HCT116 (cell line): ENCODE results near the gene TOM1. TPM values are rescaled to one million over a fixed set of nuclear protein-coding genes. Genes with fewer than 3 reads are reported as not detected.

Experiments
- ATAC-seq: fragments of 200-7000 bp; cut with Tn5 transposase; 2 replicates; pipeline ENCODE4 v1.9.1; 2020; ENCODE audit warnings: mild to moderate bottlenecking, moderate library complexity
- BruUV-seq: library from RNA; stranded (reverse); fragments of 400-500 nt; replicated peaks from 2 replicates; lab custom pipeline; 2021; lab: Mats Ljungman, UMichigan
- CTCF ChIA-PET: fragments of 300-600 bp; sonication (Branson Sonifier 250); formaldehyde crosslinking; loops from one replicate; lab custom pipeline; 2021; ENCODE audit warnings: antibody characterized with exemption; lab: Charles Lee
- POLR2A ChIA-PET: fragments of 300-600, 350-600 bp; sonication (Branson Sonifier 250); formaldehyde crosslinking; loops from one replicate; lab custom pipeline; 2021; ENCODE audit warnings: antibody characterized with exemption; lab: Charles Lee
- RAD21 ChIA-PET, 2 experiments: fragments of 300-600 bp; sonication (Branson Sonifier 250); formaldehyde crosslinking; loops; one replicate each; lab custom pipeline; 2023; ENCODE audit warnings: low total read pairs in 2 of 2; ENCODE audit not compliant: uncharacterized antibody in 2 of 2, unreplicated experiment in 2 of 2, low non-redundant PET in 1 of 2; lab: Charles Lee
- DNase-seq: peaks from one replicate; pipeline ENCODE4 v3.0.0-alpha.2; 2010; ENCODE audit warnings: low read depth, low spot score
- H2AFZ ChIP-seq: fragments of 200-600 bp; shearing (Covaris generic), sonication (generic); 2 replicates; pipeline ENCODE4 v1.6.1; 2017; ENCODE audit warnings: low read depth, mixed run types, mixed read lengths, antibody characterized with exemption, low read length; ENCODE audit not compliant: poor library complexity, severe bottlenecking
- H3K27ac ChIP-seq: 2 replicates; pipeline ENCODE4 v1.5.1; 2012; ENCODE audit warnings: low read depth, low read length
- H3K27me3 ChIP-seq: fragments of 200-600 bp; sonication (generic); 2 replicates; pipeline ENCODE4 v1.6.1; 2016; ENCODE audit warnings: mixed run types, low read length, mixed read lengths; ENCODE audit not compliant: insufficient read depth
- H3K36me3 ChIP-seq, 2 experiments: fragments of 200-500 bp in 1 of 2; fragments of 200-600 bp in 1 of 2; sonication (Bioruptor generic) in 1 of 2; sonication (generic) in 1 of 2; 2 replicates each; pipeline versions ENCODE4 v1.5.1 to v1.6.1; 2014 to 2016; ENCODE audit warnings: low read length in 2 of 2, inconsistent platforms in 1 of 2, mixed read lengths in 1 of 2, mixed run types in 1 of 2; ENCODE audit not compliant: insufficient read depth in 2 of 2, control insufficient read depth in 1 of 2
- H3K4me1 ChIP-seq, 2 experiments: fragments of 200-600 bp in 1 of 2; sonication (generic) in 1 of 2; 2 replicates each; pipeline versions ENCODE4 v1.5.1 to v1.6.1; 2012 to 2017; ENCODE audit warnings: low read length in 2 of 2, inconsistent platforms in 1 of 2, mild to moderate bottlenecking in 1 of 2, mixed read lengths in 1 of 2, mixed run types in 1 of 2, moderate library complexity in 1 of 2; ENCODE audit not compliant: insufficient read depth in 2 of 2, control insufficient read depth in 1 of 2
- H3K4me2 ChIP-seq: fragments of 200-600 bp; sonication (generic); 2 replicates; pipeline ENCODE4 v1.6.1; 2017; ENCODE audit warnings: mixed run types, low read length, mixed read lengths
- H3K4me3 ChIP-seq, 2 experiments: fragments of 200-600 bp in 1 of 2; sonication (generic) in 1 of 2; replicated peaks in 1 of 2; 2 replicates each; pipeline ENCODE4 v1.5.1; 2011 to 2016; ENCODE audit warnings: low read length in 2 of 2, control low read depth in 1 of 2, low read depth in 1 of 2, mild to moderate bottlenecking in 1 of 2, mixed read lengths in 1 of 2, mixed run types in 1 of 2
- H3K79me2 ChIP-seq: fragments of 200-600 bp; sonication (generic); 2 replicates; pipeline ENCODE4 v1.6.1; 2017; ENCODE audit warnings: mild to moderate bottlenecking, mixed run types, low read length, moderate library complexity, mixed read lengths; ENCODE audit not compliant: insufficient read depth
- H3K9ac ChIP-seq: fragments of 200-600 bp; sonication (generic); 2 replicates; pipeline ENCODE4 v1.6.1; 2016; ENCODE audit warnings: low read length, mixed read lengths
- H3K9me2 ChIP-seq: fragments of 200-600 bp; sonication (generic), shearing (Covaris generic); 2 replicates; pipeline ENCODE4 v1.6.1; 2017; ENCODE audit warnings: mixed run types, mild to moderate bottlenecking, moderate library complexity; ENCODE audit not compliant: insufficient read depth
- H3K9me3 ChIP-seq, 2 experiments: fragments of 200-500 bp in 1 of 2; fragments of 200-600 bp in 1 of 2; sonication (Bioruptor generic) in 1 of 2; sonication (generic) in 1 of 2; 2 replicates each; pipeline ENCODE4 v1.6.1; 2014 to 2017; ENCODE audit warnings: low read length in 2 of 2, mixed read lengths in 2 of 2, inconsistent platforms in 1 of 2, low read depth in 1 of 2, mild to moderate bottlenecking in 1 of 2, mixed run types in 1 of 2, moderate library complexity in 1 of 2; ENCODE audit not compliant: control insufficient read depth in 1 of 2, insufficient read depth in 1 of 2
- H4K20me1 ChIP-seq: fragments of 200-600 bp; sonication (generic), shearing (Covaris generic); 2 replicates; pipeline ENCODE4 v1.6.1; 2017; ENCODE audit warnings: mixed run types, mild to moderate bottlenecking, moderate library complexity; ENCODE audit not compliant: insufficient read depth
- ELF1 ChIP-seq: IDR thresholded peaks from 2 replicates; pipeline ENCODE4 v1.6.1; 2012; ENCODE audit warnings: low read depth, borderline replicate concordance
- EZH2 ChIP-seq: fragments of 200-600 bp; sonication (generic); IDR thresholded peaks from 2 replicates; pipeline ENCODE4 v1.6.1; 2017; ENCODE audit warnings: antibody characterized with exemption, mixed run types
- FOSL1 ChIP-seq: IDR thresholded peaks from 2 replicates; pipeline ENCODE4 v1.6.1; 2012; ENCODE audit warnings: low read depth
- JUND ChIP-seq: IDR thresholded peaks from 2 replicates; pipeline ENCODE4 v1.6.1; 2012
- RAD21 ChIP-seq: IDR thresholded peaks from 2 replicates; pipeline ENCODE4 v1.6.1; 2012; ENCODE audit warnings: low read depth, mild to moderate bottlenecking
- SIN3A ChIP-seq: IDR thresholded peaks from 2 replicates; pipeline ENCODE4 v1.6.1; 2012; ENCODE audit warnings: low read depth
- SP1 ChIP-seq: IDR thresholded peaks from 2 replicates; pipeline ENCODE4 v1.6.1; 2012; ENCODE audit warnings: low read depth
- SRF ChIP-seq: IDR thresholded peaks from 2 replicates; pipeline ENCODE4 v1.6.1; 2012; ENCODE audit warnings: low read depth
- YY1 ChIP-seq: IDR thresholded peaks from 2 replicates; pipeline ENCODE4 v1.6.1; 2011; ENCODE audit warnings: low read length, low read depth, moderate library complexity, mild to moderate bottlenecking; ENCODE audit not compliant: insufficient replicate concordance; ENCODE audit errors: extremely low read depth
- ZFX ChIP-seq: fragments of 450-650 bp; IDR thresholded peaks from 2 replicates; pipeline ENCODE4 v1.6.1; 2017
- ZNF274 ChIP-seq: fragments of 200-500 bp; sonication (Bioruptor generic); IDR thresholded peaks from 2 replicates; pipeline ENCODE4 v1.6.1; 2014; ENCODE audit warnings: mild to moderate bottlenecking, low read depth, low read length, inconsistent platforms
- intact Hi-C: fragments of 100-400 bp; cut with micrococcal nuclease; formaldehyde crosslinking; loops from 2 replicates; pipeline ENCODE4 v1.10.0; 2022
- total RNA-seq: library from RNA; stranded (reverse); gene quantifications from one replicate; pipeline ENCODE4 v1.2.1, GENCODE V29; 2021; ENCODE audit not compliant: unreplicated experiment
- TF ChIP-seq, protein P1 (sequence below), 3 experiments: fragments of 200-600 bp in 1 of 3; sonication (generic) in 1 of 3; IDR thresholded peaks in 2 of 3; conservative IDR thresholded peaks in 1 of 3; 2 replicates each; pipeline ENCODE4 v1.5.1; 2012 to 2017; ENCODE audit warnings: low read depth in 2 of 3, low read length in 2 of 3, antibody characterized with exemption in 1 of 3, borderline replicate concordance in 1 of 3, control low read depth in 1 of 3, mild to moderate bottlenecking in 1 of 3, mixed read lengths in 1 of 3, mixed run types in 1 of 3, moderate library complexity in 1 of 3; ENCODE audit not compliant: insufficient read depth in 1 of 3

Gene TOM1
- total RNA-seq, 1 experiment from 2014 or later: 18.0 TPM

DNA sequence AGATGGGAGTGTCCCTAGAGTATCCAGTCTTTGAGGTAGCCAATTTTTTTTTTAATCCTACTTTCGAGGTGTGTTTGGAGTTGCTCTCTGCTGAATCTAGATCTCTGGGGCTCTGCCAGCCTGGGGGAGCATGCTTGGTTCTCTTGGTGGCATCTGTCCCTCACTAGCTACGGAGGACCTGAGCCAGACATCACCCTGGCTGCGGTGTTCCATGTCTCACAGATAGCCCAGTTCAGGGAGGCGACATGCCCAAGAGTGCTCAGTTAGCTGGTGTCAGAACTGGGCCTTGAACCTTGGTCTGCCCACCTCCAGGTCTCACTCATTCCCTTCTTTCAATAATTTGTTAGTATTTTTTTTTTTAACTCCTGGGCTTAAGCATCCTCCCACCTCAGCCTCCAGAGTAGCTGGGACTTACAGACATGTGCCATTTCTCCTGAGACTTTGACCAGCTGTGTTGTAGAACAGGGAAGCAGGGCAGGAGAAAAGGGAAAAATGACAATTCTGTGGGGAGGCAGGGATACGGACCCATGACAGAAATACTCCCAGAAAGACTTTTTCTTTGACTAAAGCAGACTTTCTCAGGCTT is 81.8 kb downstream of the TOM1 start:
- H3K4me2 ChIP-seq: peak overlapping the region; percentile 98
- H4K20me1 ChIP-seq: no peaks in the 10 kb centered on the region
- DNase-seq (no peak), ATAC-seq (peak; percentile 9)
- H3K79me2 ChIP-seq: peaks cover 10% of the 10 kb centered on the region
- peaks cover 22 to 49% of the 10 kb centered on the region in 2 experiments for H3K4me1 ChIP-seq
- peak overlapping the region; percentile 78 for H3K9ac ChIP-seq
- H3K4me3 ChIP-seq: peak overlapping the region; percentile 70 to 83
- H3K36me3 ChIP-seq: peaks cover 0 to 4% of the 10 kb centered on the region in 2 experiments; a peak in 2 of 4 replicates
- TSS peak; percentile 48 for BruUV-seq
- no peak for TF ChIP-seq ELF1
- TF ChIP-seq SIN3A: no peak
- no peak for TF ChIP-seq RAD21
- TF ChIP-seq SP1: no peak
- no peak for TF ChIP-seq EZH2
- TF ChIP-seq ZNF274: no peak
- no peak for TF ChIP-seq FOSL1
- TF ChIP-seq, all 23 proteins: peak for 0
- Histone ChIP-seq H2AFZ (peak overlapping the region; percentile 75), H3K9me3 (no peaks in the 10 kb centered on the region), H3K9me2 (no peaks in the 10 kb centered on the region), H3K27me3 (no peaks in the 10 kb centered on the region), H3K27ac (peak overlapping the region; percentile 62)
- ChIA-PET POLR2A (interaction anchor here (0.7 to 2.0 kb wide), 2 partner anchors 10 to 336 kb away, joined by 3 to 17 read pairs; no protein-coding TSS in a partner anchor), CTCF (no interaction called here), RAD21 (interaction anchor here in 1 of 2 experiments (1.9 kb wide), 1 partner anchor 9 kb away, joined by 4 read pairs; no protein-coding TSS in a partner anchor)
- intact Hi-C loops: no loop called here

DNA sequence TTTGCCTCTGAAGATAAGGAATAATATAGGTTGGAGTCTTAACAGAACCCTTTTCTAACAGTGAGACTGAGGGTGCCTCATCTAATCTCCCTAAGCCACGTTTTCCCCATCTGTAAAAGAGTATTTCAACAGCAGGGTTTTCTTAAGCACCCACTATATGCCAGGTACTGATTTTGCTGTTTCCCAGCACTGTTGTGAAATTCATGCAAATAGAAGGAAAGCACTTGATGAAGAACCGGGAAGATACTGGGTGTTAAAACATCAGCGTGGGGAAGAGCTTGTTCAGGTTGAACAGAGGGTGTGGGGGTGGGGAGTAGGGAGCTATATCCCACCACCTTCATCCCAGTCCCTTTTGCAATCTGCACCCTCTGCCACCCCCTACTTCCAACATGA is 84.0 kb downstream of the TOM1 start:
- ChIA-PET CTCF (no interaction called here), POLR2A (interaction anchor here (0.5 kb wide), 1 partner anchor 11 kb away, joined by 3 read pairs; no protein-coding TSS in a partner anchor)

More for the DNA sequence above, 84.0 kb downstream of the TOM1 start:
- Histone ChIP-seq H3K9me2 (no peaks in the 10 kb centered on the region), H3K27me3 (no peaks in the 10 kb centered on the region), H3K79me2 (peaks cover 10% of the 10 kb centered on the region), H3K4me1 (peaks cover 12 to 33% of the 10 kb centered on the region in 2 experiments), H3K36me3 (peaks cover 2 to 13% of the 10 kb centered on the region in 2 experiments; a peak in 2 of 4 replicates), H3K4me3 (no peak overlapping the region), H3K27ac (no peak overlapping the region), H3K9ac (no peak overlapping the region), H3K4me2 (no peak overlapping the region), H4K20me1 (no peaks in the 10 kb centered on the region), H2AFZ (no peak overlapping the region), H3K9me3 (no peaks in the 10 kb centered on the region)
- RAD21 ChIA-PET: no interaction called here
- no TSS peak for BruUV-seq
- TF ChIP-seq JUND (no peak), SIN3A (no peak), SRF (no peak), ZFX (no peak), YY1 (no peak), EZH2 (no peak), RAD21 (no peak), SP1 (no peak)
- TF ChIP-seq, protein P1, sequence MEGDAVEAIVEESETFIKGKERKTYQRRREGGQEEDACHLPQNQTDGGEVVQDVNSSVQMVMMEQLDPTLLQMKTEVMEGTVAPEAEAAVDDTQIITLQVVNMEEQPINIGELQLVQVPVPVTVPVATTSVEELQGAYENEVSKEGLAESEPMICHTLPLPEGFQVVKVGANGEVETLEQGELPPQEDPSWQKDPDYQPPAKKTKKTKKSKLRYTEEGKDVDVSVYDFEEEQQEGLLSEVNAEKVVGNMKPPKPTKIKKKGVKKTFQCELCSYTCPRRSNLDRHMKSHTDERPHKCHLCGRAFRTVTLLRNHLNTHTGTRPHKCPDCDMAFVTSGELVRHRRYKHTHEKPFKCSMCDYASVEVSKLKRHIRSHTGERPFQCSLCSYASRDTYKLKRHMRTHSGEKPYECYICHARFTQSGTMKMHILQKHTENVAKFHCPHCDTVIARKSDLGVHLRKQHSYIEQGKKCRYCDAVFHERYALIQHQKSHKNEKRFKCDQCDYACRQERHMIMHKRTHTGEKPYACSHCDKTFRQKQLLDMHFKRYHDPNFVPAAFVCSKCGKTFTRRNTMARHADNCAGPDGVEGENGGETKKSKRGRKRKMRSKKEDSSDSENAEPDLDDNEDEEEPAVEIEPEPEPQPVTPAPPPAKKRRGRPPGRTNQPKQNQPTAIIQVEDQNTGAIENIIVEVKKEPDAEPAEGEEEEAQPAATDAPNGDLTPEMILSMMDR (IDR thresholded peaks at IDR 0.05 in 2 of 3, conservative IDR thresholded peaks at IDR 0.05 in 1 of 3; ENCODE audit: borderline replicate concordance in 1 of 3, insufficient read depth in 1 of 3, low read depth in 2 of 3, low read length in 2 of 3): no peak
- DNase-seq: no peak
- no peak for ATAC-seq
- intact Hi-C loops: no loop called here
